ENCODE measurements around the gene HNRNPH2.

DNA sequence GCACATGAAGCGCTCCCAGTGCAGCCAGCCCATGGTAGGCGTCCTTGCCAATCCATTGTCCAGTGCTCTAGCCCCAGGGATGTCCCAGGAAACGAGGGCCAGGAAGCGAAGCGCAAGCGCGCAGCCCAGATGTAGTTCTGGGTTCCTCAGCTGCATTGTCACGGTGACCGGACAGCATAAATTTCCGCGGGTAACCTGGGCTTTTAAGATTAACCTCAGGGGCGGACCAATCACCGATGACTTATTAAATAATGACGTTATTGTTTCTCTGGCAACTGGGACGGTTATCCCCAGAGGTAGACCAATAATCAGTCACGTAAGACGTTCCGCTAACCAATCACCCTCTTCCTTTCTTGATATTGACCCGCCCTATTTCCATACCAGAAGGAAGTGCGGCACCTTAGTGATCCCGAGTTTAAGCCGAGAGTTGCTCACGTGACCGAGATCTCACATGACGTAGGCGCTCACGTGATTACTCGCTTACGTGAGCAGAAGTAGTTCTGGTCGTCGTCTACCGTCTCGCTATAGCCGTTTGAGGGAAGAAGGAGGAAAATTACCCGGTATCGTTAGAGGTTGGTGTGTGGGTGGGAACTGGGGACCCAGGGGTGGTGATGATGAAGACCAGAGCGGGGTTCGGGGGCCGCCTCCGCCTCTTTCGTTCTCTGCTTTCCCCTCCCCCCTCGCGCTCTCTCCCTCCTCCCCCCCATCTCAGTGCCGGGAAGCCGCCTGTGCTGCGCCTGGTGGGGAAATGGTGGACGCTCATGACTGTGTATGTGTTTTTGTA lies at the start of gene HNRNPH2, which contains the start of gene GLA:
- TF ChIP-seq, protein P1, sequence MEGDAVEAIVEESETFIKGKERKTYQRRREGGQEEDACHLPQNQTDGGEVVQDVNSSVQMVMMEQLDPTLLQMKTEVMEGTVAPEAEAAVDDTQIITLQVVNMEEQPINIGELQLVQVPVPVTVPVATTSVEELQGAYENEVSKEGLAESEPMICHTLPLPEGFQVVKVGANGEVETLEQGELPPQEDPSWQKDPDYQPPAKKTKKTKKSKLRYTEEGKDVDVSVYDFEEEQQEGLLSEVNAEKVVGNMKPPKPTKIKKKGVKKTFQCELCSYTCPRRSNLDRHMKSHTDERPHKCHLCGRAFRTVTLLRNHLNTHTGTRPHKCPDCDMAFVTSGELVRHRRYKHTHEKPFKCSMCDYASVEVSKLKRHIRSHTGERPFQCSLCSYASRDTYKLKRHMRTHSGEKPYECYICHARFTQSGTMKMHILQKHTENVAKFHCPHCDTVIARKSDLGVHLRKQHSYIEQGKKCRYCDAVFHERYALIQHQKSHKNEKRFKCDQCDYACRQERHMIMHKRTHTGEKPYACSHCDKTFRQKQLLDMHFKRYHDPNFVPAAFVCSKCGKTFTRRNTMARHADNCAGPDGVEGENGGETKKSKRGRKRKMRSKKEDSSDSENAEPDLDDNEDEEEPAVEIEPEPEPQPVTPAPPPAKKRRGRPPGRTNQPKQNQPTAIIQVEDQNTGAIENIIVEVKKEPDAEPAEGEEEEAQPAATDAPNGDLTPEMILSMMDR (IDR thresholded peaks at IDR 0.05 in 4 of 5, conservative IDR thresholded peaks at IDR 0.05 in 1 of 5) = peak in 2 of 5 experiments; percentile 6 to 25
- peak; percentile 78 to 83 for TF ChIP-seq POLR2A (IDR thresholded peaks at IDR 0.05)
